Endothelial cell of umbilical vein (primary cell): ENCODE data around the gene CACNA1C. TPM values are rescaled to one million over a fixed set of nuclear protein-coding genes. Genes with fewer than 3 reads are reported as not detected.

Source experiments
- BruUV-seq: library from RNA; stranded (reverse); fragments of 400-500 nt; replicated peaks from 2 replicates; lab custom pipeline; 2021; lab: Mats Ljungman, UMichigan
- CTCF ChIA-PET: fragments of 300-600, 350-600 bp; sonication (Branson Sonifier 250); formaldehyde crosslinking; loops from one replicate; lab custom pipeline; 2021; ENCODE audit warnings: antibody characterized with exemption, inconsistent platforms; lab: Charles Lee
- POLR2A ChIA-PET: fragments of 300-600, 350-600 bp; sonication (Branson Sonifier 250); formaldehyde crosslinking; loops from one replicate; lab custom pipeline; 2021; ENCODE audit warnings: antibody characterized with exemption, inconsistent platforms; lab: Charles Lee
- DNase-seq: peaks from one replicate; pipeline ENCODE4 v3.0.0-alpha.2; 2011; ENCODE audit warnings: low read depth, low spot score
- FAIRE-seq: peaks from 2 replicates; lab custom pipeline; 2011; peaks lifted over from hg19 to GRCh38; lab: Jason Lieb, UNC
- H2AFZ ChIP-seq: 2 replicates; pipeline ENCODE4 v1.6.0; 2012; ENCODE audit warnings: low read depth, low read length, control low read depth, inconsistent platforms
- H3K27ac ChIP-seq: 2 replicates; pipeline ENCODE4 v1.5.1; 2011; ENCODE audit warnings: low read depth, mild to moderate bottlenecking, control low read depth, low read length, moderate library complexity; ENCODE audit not compliant: insufficient read depth
- H3K27me3 ChIP-seq, 2 experiments: 2 replicates each; pipeline versions ENCODE4 v1.6.0 to v1.6.1; 2011; ENCODE audit warnings: low read length in 2 of 2, mixed read lengths in 1 of 2; ENCODE audit not compliant: control insufficient read depth in 2 of 2, insufficient read depth in 2 of 2
- H3K36me3 ChIP-seq, 2 experiments: 2 replicates in 1 of 2; 3 replicates in 1 of 2; pipeline ENCODE4 v1.5.1; 2011; ENCODE audit warnings: low read length in 2 of 2, mild to moderate bottlenecking in 1 of 2, moderate library complexity in 1 of 2; ENCODE audit not compliant: control insufficient read depth in 2 of 2, insufficient read depth in 2 of 2; ENCODE audit errors: extremely low read depth in 1 of 2
- H3K4me1 ChIP-seq: 3 replicates; pipeline ENCODE4 v1.5.1; 2011; ENCODE audit warnings: mild to moderate bottlenecking, low read length; ENCODE audit not compliant: control insufficient read depth, insufficient read depth; ENCODE audit errors: extremely low read depth
- H3K4me2 ChIP-seq: 2 replicates; pipeline ENCODE4 v1.6.1; 2011; ENCODE audit warnings: low read length, control low read depth, mixed read lengths; ENCODE audit not compliant: insufficient read depth
- H3K4me3 ChIP-seq, 3 experiments: fragments of 200-600 bp in 1 of 3; sonication (generic), shearing (Covaris generic) in 1 of 3; replicated peaks in 1 of 3; 2 replicates each; pipeline ENCODE4 v1.5.1; 2011 to 2016; ENCODE audit warnings: control low read depth in 3 of 3, low read length in 3 of 3, mild to moderate bottlenecking in 2 of 3, inconsistent platforms in 1 of 3, low read depth in 1 of 3, moderate library complexity in 1 of 3; ENCODE audit not compliant: insufficient read depth in 1 of 3
- H3K79me2 ChIP-seq: 2 replicates; pipeline ENCODE4 v1.6.0; 2012; ENCODE audit warnings: low read length, inconsistent platforms; ENCODE audit not compliant: control insufficient read depth, insufficient read depth
- H3K9ac ChIP-seq: replicated peaks from 2 replicates; pipeline ENCODE3; 2011; ENCODE audit warnings: low read length, control low read depth; ENCODE audit not compliant: insufficient read depth; ENCODE audit errors: extremely low read depth
- H3K9me1 ChIP-seq: replicated peaks from 3 replicates; pipeline ENCODE4 v1.6.0; 2011; ENCODE audit warnings: mild to moderate bottlenecking, low read length; ENCODE audit not compliant: control insufficient read depth, insufficient read depth; ENCODE audit errors: extremely low read depth
- H3K9me3 ChIP-seq: replicated peaks from 2 replicates; pipeline ENCODE4 v1.5.1; 2012; ENCODE audit warnings: low read length, inconsistent platforms; ENCODE audit not compliant: control insufficient read depth, insufficient read depth
- H4K20me1 ChIP-seq: replicated peaks from 2 replicates; pipeline ENCODE3; 2011; ENCODE audit warnings: mild to moderate bottlenecking, low read length; ENCODE audit not compliant: control insufficient read depth, insufficient read depth; ENCODE audit errors: extremely low read depth
- EZH2 ChIP-seq: IDR thresholded peaks from 2 replicates; pipeline ENCODE4 v1.6.1; 2012; ENCODE audit warnings: borderline replicate concordance, low read depth, mild to moderate bottlenecking, moderate library complexity, low read length, inconsistent platforms; ENCODE audit not compliant: severe bottlenecking
- FOS ChIP-seq: IDR thresholded peaks from 2 replicates; pipeline ENCODE4 v1.6.1; 2011; ENCODE audit warnings: mild to moderate bottlenecking, low read length, moderate library complexity, borderline replicate concordance; ENCODE audit not compliant: insufficient read depth
- GATA2 ChIP-seq: IDR thresholded peaks from 2 replicates; pipeline ENCODE4 v1.7.0; 2011; ENCODE audit warnings: low read depth, mild to moderate bottlenecking, moderate library complexity, mixed read lengths, low read length; ENCODE audit not compliant: insufficient read length, insufficient read depth
- JUN ChIP-seq: IDR thresholded peaks from 2 replicates; pipeline ENCODE4 v1.6.1; 2011; ENCODE audit warnings: borderline replicate concordance, low read depth; ENCODE audit not compliant: insufficient read length, insufficient read depth
- MAX ChIP-seq: IDR thresholded peaks from 2 replicates; pipeline ENCODE4 v1.6.1; 2011; ENCODE audit not compliant: insufficient read depth, insufficient read length
- MYC ChIP-seq: IDR thresholded peaks from one replicate; pipeline ENCODE4 v1.6.1; 2011; ENCODE audit warnings: mild to moderate bottlenecking, low read depth, low read length
- POLR2A ChIP-seq: IDR thresholded peaks from 2 replicates; pipeline ENCODE4 v1.6.1; 2012; ENCODE audit warnings: low read depth, mild to moderate bottlenecking, control low read depth, low read length
- POLR2AphosphoS5 ChIP-seq: IDR thresholded peaks from 2 replicates; pipeline ENCODE4 v1.6.1; 2012; ENCODE audit warnings: low read depth, mild to moderate bottlenecking, control low read depth, low read length, moderate library complexity; ENCODE audit not compliant: insufficient read depth
- dilution Hi-C: fragments of 300-500 bp; cut with MboI; formaldehyde crosslinking; loops from one replicate; pipeline ENCODE4 v1.15.0; 2019; ENCODE audit warnings: low sequenced_read_pairs; ENCODE audit not compliant: extremely low pct_ligation_motif_present
- intact Hi-C: fragments of 100-400 bp; cut with micrococcal nuclease; formaldehyde crosslinking; loops from one replicate; pipeline ENCODE4 v1.10.0; 2022
- polyA plus RNA-seq, 4 experiments: library from polyadenylated mRNA; depleted of rRNA in 3 of 4; stranded (reverse) in 3 of 4; unstranded in 1 of 4; fragments of >200 nt; gene quantifications; 2 replicates each; pipeline versions ENCODE4 v1.2.1 to v1.2.3, GENCODE V29; 2011 to 2012; ENCODE audit warnings: missing spikeins in 1 of 4
- total RNA-seq: library from RNA; stranded (reverse); gene quantifications from 2 replicates; pipeline ENCODE4 v1.2.3, GENCODE V29; 2021
- TF ChIP-seq, protein P1 (sequence below), 2 donors: IDR thresholded peaks; 1 replicate in 1 of 2; 2 replicates in 1 of 2; pipeline ENCODE4 v1.5.1; 2011; ENCODE audit warnings: low read length in 2 of 2, mild to moderate bottlenecking in 2 of 2, moderate library complexity in 2 of 2, control low read depth in 1 of 2, inconsistent platforms in 1 of 2, low read depth in 1 of 2; ENCODE audit not compliant: insufficient read depth in 1 of 2; ENCODE audit errors: extremely low read depth in 1 of 2

Gene CACNA1C
- total and polyA plus RNA-seq, 2 donors (not counting 3 experiments of a cell fraction or from before 2014, with no cell fraction given) = not detected

DNA sequence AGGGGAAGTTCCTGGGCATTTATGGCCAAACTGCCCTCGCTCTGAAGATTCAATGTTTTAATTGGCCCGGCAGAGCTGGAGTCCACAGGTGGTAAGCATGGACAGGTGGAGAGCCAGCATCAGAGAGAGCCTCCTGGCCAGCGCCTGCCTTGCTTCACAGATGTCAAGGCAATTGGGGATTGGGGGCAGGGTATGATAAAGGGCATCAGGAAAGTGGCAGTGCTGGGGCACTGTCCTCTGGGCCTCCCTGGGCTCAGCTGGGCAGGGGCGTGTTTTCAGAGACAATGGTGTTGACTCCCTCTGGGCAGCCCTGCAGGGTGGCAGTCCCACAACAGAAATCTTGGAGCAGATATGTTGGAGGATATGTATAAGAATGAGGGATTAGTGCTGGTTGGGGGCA lies 237.3 kb downstream of the CACNA1C start:
- H4K20me1 ChIP-seq = no peaks in the 10 kb centered on the region
- intact Hi-C loops (no loop called here), dilution Hi-C loops (no loop called here)
- no peaks in the 10 kb centered on the region for H3K27me3 ChIP-seq
- H3K4me3 ChIP-seq = no peak overlapping the region
- CTCF ChIA-PET = interaction anchor here (0.5 to 1.4 kb wide), 7 partner anchors 9 to 105 kb away, joined by 3 to 5 read pairs (median 3); no protein-coding TSS in a partner anchor
- H3K9me3 ChIP-seq = no peaks in the 10 kb centered on the region
- DNase-seq = no peak
- no peaks in the 10 kb centered on the region for H3K79me2 ChIP-seq
- no peaks in the 10 kb centered on the region for H3K36me3 ChIP-seq
- H3K9ac ChIP-seq = no peak overlapping the region
- TF ChIP-seq MYC = no peak
- TF ChIP-seq JUN = no peak
- TF ChIP-seq POLR2A = no peak
- TF ChIP-seq FOS = no peak
- TF ChIP-seq, protein P1, sequence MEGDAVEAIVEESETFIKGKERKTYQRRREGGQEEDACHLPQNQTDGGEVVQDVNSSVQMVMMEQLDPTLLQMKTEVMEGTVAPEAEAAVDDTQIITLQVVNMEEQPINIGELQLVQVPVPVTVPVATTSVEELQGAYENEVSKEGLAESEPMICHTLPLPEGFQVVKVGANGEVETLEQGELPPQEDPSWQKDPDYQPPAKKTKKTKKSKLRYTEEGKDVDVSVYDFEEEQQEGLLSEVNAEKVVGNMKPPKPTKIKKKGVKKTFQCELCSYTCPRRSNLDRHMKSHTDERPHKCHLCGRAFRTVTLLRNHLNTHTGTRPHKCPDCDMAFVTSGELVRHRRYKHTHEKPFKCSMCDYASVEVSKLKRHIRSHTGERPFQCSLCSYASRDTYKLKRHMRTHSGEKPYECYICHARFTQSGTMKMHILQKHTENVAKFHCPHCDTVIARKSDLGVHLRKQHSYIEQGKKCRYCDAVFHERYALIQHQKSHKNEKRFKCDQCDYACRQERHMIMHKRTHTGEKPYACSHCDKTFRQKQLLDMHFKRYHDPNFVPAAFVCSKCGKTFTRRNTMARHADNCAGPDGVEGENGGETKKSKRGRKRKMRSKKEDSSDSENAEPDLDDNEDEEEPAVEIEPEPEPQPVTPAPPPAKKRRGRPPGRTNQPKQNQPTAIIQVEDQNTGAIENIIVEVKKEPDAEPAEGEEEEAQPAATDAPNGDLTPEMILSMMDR (IDR thresholded peaks at IDR 0.05; ENCODE audit: extremely low read depth in 1 of 2, insufficient read depth in 1 of 2, low read depth in 1 of 2, low read length in 2 of 2) = no peak
- no peak for TF ChIP-seq POLR2AphosphoS5
- TF ChIP-seq EZH2 = no peak
- no peak for TF ChIP-seq MAX
- TF ChIP-seq GATA2 = no peak
- H3K27ac ChIP-seq = no peak overlapping the region
- POLR2A ChIA-PET = no interaction called here
- no peak overlapping the region for H2AFZ ChIP-seq
- no peak for FAIRE-seq
- no peaks in the 10 kb centered on the region for H3K4me1 ChIP-seq
- no peaks in the 10 kb centered on the region for H3K9me1 ChIP-seq
- H3K4me2 ChIP-seq = no peak overlapping the region
- BruUV-seq = no TSS peak
